ENCODE measurements around the gene THAP11. TPM values are rescaled to one million over a fixed set of nuclear protein-coding genes. Genes with fewer than 3 reads are reported as not detected.

Gene THAP11
- total and polyA plus RNA-seq, 2 of the 13 experiments (the other 11 are each of a cell fraction or from before 2014, with no cell fraction given), result 44.2 to 53.4 TPM

DNA sequence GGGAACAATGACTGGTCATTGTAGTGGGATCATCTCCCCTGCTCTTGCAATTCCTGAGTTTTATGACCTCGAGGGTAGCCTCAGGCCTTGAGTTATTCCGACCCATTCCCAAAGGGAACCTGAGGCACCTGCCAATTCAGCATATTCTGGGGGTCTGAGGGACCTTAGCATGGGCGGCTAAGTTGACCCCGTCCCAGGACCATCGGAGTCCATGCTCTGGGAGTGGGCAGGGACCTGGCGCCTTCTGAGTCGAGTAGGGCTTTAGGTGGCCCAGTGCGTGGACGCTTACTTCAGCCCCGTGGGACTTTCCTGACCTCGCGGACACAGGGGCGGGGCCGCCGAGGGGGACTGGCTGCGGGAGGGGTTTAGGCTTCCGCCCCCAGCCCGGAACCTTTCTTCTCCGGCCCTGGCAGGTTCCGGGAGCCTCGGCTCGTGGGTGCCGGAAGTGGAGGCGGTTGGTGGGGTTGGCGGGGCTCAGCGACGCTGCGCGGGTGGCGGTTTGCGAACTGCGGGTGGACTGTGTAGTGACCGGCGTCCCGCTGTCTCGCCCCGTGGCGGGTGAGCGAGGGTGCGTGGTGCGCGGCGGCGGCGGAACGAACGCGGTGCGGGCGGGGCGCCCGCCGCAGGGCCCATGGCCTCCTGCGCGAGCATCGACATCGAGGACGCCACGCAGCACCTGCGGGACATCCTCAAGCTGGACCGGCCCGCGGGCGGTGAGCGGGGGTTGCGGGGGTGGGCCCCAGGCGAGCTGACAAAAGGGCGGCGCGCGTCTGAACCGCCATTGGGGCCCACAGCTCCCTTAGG, 30.7 kb downstream of the THAP11 start, which contains the start of gene EDC4 (continued):
- TF ChIP-seq FOSL1 (CRISPR knock-in tag; IDR thresholded peaks at IDR 0.05; ENCODE audit: borderline replicate concordance), result no peak
- TF ChIP-seq RFX1 (IDR thresholded peaks at IDR 0.05), result no peak
- TF ChIP-seq ZMYM4 (CRISPR knock-in tag; IDR thresholded peaks at IDR 0.05), result peak; percentile 91
- TF ChIP-seq ZKSCAN5 (CRISPR knock-in tag; IDR thresholded peaks at IDR 0.05), result 0 out of 2 replicates have a peak, but pooled peaks have one; percentile 44
- peak; percentile 58; the same call in 1 of the 2 replicates for TF ChIP-seq ZNF337 (CRISPR knock-in tag; IDR thresholded peaks at IDR 0.05; ENCODE audit: borderline replicate concordance, low read depth)
- peak; percentile 94 for TF ChIP-seq RBFOX2 (IDR thresholded peaks at IDR 0.05; ENCODE audit: low read depth, low read length)
- TF ChIP-seq, protein P1, sequence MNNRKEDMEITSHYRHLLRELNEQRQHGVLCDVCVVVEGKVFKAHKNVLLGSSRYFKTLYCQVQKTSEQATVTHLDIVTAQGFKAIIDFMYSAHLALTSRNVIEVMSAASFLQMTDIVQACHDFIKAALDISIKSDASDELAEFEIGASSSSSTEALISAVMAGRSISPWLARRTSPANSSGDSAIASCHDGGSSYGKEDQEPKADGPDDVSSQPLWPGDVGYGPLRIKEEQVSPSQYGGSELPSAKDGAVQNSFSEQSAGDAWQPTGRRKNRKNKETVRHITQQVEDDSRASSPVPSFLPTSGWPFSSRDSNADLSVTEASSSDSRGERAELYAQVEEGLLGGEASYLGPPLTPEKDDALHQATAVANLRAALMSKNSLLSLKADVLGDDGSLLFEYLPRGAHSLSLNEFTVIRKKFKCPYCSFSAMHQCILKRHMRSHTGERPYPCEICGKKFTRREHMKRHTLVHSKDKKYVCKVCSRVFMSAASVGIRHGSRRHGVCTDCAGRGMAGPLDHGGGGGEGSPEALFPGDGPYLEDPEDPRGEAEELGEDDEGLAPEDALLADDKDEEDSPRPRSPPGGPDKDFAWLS (CRISPR knock-in tag; IDR thresholded peaks at IDR 0.05; ENCODE audit: borderline replicate concordance), result 0 out of 2 replicates have a peak, but pooled peaks have one; percentile 47
- peak; percentile 84; the same call in 1 of the 2 replicates for TF ChIP-seq BRD4 (CRISPR knock-in tag; IDR thresholded peaks at IDR 0.05)
- peak; percentile 29; the same call in 1 of the 2 replicates for TF ChIP-seq HHEX (CRISPR knock-in tag; IDR thresholded peaks at IDR 0.05)
- TF ChIP-seq, protein P2, sequence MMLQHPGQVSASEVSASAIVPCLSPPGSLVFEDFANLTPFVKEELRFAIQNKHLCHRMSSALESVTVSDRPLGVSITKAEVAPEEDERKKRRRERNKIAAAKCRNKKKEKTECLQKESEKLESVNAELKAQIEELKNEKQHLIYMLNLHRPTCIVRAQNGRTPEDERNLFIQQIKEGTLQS (CRISPR knock-in tag; IDR thresholded peaks at IDR 0.05), result peak; percentile 57; the same call in 1 of the 2 replicates
- peak; percentile 96 for TF ChIP-seq REPIN1 (CRISPR knock-in tag; IDR thresholded peaks at IDR 0.05; ENCODE audit: borderline replicate concordance, low read depth)
- TF ChIP-seq MLLT10 (CRISPR knock-in tag; IDR thresholded peaks at IDR 0.05), result no peak
- TF ChIP-seq, protein P3, sequence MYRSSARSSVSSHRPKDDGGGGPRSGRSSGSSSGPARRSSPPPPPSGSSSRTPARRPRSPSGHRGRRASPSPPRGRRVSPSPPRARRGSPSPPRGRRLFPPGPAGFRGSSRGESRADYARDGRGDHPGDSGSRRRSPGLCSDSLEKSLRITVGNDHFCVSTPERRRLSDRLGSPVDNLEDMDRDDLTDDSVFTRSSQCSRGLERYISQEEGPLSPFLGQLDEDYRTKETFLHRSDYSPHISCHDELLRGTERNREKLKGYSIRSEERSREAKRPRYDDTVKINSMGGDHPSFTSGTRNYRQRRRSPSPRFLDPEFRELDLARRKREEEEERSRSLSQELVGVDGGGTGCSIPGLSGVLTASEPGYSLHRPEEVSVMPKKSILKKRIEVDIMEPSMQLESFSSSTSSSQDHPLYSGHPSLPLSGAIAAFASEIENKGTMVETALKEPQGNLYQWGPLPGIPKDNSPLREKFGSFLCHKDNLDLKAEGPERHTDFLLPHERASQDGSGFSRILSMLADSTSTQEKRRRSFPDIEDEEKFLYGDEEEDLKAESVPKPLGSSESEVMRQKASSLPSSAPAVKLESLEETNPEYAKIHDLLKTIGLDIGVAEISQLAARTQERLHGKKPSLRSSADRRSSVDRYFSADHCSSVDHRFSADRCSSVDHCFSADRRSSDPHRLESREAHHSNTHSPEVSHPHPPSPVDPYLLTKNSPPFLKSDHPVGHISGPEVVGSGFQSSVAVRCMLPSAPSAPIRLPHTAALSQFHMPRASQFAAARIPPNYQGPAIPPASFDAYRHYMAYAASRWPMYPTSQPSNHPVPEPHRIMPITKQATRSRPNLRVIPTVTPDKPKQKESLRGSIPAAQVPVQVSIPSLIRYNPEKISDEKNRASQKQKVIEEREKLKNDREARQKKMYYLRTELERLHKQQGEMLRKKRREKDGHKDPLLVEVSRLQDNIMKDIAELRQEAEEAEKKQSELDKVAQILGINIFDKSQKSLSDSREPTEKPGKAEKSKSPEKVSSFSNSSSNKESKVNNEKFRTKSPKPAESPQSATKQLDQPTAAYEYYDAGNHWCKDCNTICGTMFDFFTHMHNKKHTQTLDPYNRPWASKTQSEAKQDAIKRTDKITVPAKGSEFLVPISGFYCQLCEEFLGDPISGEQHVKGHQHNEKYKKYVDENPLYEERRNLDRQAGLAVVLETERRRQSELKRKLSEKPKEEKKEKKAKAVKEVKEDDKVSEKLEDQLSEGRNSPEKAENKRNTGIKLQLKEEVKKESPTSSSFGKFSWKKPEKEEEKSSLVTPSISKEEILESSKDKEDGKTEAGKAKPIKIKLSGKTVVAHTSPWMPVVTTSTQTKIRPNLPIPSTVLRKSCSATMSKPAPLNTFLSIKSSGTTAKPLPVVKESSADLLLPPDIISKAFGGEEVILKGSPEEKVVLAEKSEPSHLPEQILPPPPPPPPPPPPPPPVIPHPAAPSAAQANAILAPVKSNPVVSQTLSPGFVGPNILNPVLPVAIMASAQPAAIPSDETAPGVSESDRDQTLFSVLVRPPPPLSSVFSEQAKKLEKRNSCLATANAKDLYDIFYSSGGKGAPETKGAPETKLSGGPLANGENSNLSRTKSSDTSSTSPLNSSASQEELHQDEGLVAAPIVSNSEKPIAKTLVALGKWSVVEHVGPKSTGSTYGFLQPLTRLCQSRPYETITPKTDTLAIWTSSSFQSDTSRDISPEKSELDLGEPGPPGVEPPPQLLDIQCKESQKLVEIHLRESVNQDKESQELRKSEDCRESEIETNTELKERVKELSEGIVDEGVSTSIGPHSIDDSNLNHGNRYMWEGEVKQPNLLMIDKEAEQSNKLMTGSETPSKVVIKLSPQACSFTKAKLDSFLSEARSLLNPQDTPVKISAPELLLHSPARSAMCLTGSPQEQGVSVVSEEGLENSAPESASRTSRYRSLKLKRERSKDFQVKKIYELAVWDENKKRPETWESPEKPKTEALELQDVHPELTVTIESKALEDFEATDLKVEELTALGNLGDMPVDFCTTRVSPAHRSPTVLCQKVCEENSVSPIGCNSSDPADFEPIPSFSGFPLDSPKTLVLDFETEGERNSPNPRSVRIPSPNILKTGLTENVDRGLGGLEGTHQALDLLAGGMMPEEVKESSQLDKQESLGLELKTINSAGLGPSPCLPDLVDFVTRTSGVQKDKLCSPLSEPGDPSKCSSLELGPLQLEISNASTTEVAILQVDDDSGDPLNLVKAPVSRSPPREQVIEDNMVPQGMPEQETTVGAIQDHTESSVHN (CRISPR knock-in tag; IDR thresholded peaks at IDR 0.05), result peak; percentile 49; the same call in 1 of the 2 replicates
- TF ChIP-seq ZNF549 (CRISPR knock-in tag; IDR thresholded peaks at IDR 0.05), result no peak
- TF ChIP-seq ZNF24 (IDR thresholded peaks at IDR 0.05), result no peak
- no peak for TF ChIP-seq SYNCRIP (IDR thresholded peaks at IDR 0.05; ENCODE audit: insufficient read depth, low read depth, low read length)
- peak; percentile 68 to 87 for TF ChIP-seq POLR2A (IDR thresholded peaks at IDR 0.05; ENCODE audit: insufficient read depth in 1 of 2, low read depth in 2 of 2, low read length in 2 of 2)
- TF ChIP-seq NKX3-1 (CRISPR knock-in tag; IDR thresholded peaks at IDR 0.05), result no peak
- TF ChIP-seq ZFP62 (CRISPR knock-in tag; IDR thresholded peaks at IDR 0.05), result no peak
- TF ChIP-seq PHF8 (CRISPR knock-in tag; IDR thresholded peaks at IDR 0.05), result peak; percentile 92
- peak; percentile 89 for TF ChIP-seq ZNF331 (CRISPR knock-in tag; IDR thresholded peaks at IDR 0.05)
- TF ChIP-seq RBM22 (optimal IDR thresholded peaks at IDR 0.05; ENCODE audit: low read length), result peak; percentile 98

Measured in HepG2 (cell line).